ENCODE data around the gene PAIP2. TPM values are rescaled to one million over a fixed set of nuclear protein-coding genes. Genes with fewer than 3 reads are reported as not detected.
"Not testable (repeated sequence)": the region's sequence is repeated elsewhere in the genome, so short reads cannot be mapped to it uniquely, and the experiment has no call there.

Gene PAIP2
- total RNA-seq, 1 donor from 2014 or later: 94.8 TPM

DNA sequence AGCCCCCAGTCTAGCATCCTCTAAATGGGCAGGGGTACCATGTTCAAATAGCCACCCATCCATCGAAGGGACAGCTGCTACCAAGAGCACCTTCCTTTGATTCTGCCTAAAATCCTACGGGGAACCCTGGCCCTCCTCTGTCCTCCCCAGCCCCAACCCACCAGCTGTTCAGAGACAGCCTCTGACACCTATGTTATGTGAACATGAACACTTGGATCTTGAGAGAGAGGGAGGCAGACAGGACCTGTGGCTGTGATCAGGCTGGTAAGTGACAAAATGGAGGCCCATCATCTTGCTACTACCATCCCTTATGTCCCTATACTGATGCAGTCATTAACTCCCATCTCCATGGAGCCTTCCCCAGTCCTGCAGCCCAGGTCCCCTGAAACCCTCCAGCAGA lies 33.3 kb downstream of the PAIP2 start:
- intact Hi-C loops (cut with micrococcal nuclease): no loop called here

- intact Hi-C loops (cut with micrococcal nuclease): no loop called here
Measured at GRCh38 chr5:139376364-139376763, 34.7 kb downstream of the PAIP2 start.

DNA sequence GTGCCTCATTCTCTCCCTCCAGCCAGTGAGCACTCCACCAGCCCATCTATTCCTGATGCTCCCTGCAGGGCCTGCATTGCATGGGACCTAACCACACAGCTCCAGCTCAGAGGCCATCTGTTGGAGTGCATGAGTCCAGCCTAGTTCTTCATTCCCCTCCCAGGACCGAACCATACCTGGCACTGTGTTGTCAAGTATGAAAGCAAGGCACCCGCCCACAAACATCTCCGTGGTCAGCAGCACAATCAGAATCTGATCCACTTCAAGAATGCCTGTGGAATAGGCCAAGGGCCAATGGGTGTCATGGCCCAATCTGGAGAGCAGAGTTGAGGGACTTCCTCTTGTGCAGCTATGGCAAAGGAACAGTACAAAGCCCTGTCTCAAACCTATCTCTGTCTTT lies 35.6 kb downstream of the PAIP2 start:
- intact Hi-C loops (cut with micrococcal nuclease): no loop called here

- intact Hi-C loops (cut with micrococcal nuclease): no loop called here
Measured at GRCh38 chr5:139378101-139378825, 36.6 kb downstream of the PAIP2 start.

GRCh38 chr5:139378941-139379361 lies 37.3 kb downstream of the PAIP2 start:
- intact Hi-C loops (cut with micrococcal nuclease): no loop called here

GRCh38 chr5:139379626-139380449 lies 38.2 kb downstream of the PAIP2 start:
- intact Hi-C loops (cut with micrococcal nuclease): no loop called here

DNA sequence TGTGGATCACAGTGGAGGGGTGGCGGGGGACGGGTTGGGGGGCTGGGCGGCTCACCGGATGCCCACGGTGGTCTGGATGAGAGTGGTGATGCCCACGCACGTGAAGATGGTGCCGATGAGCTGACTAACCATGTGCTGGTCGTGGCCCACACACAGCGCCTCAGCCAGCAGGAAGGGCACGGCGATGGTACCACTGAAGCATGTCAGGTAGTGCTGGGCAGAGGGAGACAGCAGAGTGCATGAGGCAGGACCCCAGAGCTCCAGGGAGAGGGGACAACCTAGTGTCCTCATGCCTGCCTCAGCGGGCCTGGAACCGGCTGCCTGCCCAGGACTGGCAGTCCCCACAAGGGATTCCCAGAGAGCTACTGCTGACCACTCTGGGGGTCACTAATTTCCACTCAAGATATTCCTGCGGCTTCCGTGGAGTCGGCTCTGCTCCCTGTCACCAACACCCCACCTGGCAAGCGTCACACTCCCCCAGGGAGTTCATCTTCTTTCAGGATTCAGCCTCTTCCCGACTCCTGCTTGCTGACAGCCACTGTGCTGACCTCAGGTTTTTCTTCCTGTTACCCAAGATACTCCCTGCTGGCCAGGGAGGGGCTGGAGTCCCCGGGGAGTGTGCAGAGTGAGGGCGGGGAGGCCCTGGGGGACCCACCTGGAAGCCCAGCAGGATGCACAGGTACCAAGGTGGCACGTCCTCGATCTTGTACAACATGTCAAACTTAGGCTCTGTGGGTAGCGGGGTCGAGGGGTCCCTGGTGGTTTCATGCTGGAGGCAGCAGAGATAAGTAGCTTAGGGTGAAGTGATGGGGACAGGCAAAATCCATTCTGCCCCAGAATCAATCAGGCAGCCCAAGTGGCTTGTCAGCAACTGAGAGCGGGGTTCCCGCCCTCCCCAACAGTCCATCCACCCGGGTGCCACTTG lies 40.4 kb downstream of the PAIP2 start:
- intact Hi-C loops (cut with micrococcal nuclease): no loop called here

GRCh38 chr5:139382807-139383206 lies 41.2 kb downstream of the PAIP2 start:
- intact Hi-C loops (cut with micrococcal nuclease): no loop called here

- intact Hi-C loops (cut with micrococcal nuclease): no loop called here
Measured at GRCh38 chr5:139383275-139383992, 41.8 kb downstream of the PAIP2 start, which contains the start of gene SLC23A1. TSS of gene SLC23A1 (minus strand) at chr5:139383297. CDS start at chr5:139383253, 44 bp downstream.

GRCh38 chr5:139383993-139384590 lies 42.4 kb downstream of the PAIP2 start:
- intact Hi-C loops (cut with micrococcal nuclease): loop anchor here (2.0 kb wide), 1 partner anchor 89 kb away; no protein-coding TSS in a partner anchor

DNA sequence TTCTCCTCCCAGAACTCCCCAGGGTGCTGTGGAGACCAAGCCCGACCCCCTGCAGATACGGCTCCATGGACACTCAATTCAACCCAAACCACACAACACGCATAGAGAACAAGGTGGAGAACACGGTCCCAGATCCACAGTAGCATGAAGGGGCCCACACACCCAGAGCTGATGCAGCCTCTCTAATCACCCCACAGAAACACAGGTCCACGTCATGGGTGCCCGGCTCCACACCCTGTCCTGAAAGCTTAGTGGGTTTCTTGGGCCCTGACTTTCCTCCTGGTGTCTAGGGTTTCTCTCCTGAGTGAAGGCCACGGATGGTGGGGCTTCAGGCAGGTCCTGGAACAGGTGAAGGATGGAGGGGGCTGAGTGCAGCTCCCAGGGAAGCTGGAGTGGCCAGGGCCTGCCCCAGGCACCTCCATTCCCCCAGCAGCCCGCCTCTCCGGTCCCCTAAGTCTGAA lies 43.0 kb downstream of the PAIP2 start:
- intact Hi-C loops (cut with micrococcal nuclease): loop anchor here (1.0 to 2.0 kb wide), 2 partner anchors 42 to 90 kb away; no protein-coding TSS in a partner anchor

DNA sequence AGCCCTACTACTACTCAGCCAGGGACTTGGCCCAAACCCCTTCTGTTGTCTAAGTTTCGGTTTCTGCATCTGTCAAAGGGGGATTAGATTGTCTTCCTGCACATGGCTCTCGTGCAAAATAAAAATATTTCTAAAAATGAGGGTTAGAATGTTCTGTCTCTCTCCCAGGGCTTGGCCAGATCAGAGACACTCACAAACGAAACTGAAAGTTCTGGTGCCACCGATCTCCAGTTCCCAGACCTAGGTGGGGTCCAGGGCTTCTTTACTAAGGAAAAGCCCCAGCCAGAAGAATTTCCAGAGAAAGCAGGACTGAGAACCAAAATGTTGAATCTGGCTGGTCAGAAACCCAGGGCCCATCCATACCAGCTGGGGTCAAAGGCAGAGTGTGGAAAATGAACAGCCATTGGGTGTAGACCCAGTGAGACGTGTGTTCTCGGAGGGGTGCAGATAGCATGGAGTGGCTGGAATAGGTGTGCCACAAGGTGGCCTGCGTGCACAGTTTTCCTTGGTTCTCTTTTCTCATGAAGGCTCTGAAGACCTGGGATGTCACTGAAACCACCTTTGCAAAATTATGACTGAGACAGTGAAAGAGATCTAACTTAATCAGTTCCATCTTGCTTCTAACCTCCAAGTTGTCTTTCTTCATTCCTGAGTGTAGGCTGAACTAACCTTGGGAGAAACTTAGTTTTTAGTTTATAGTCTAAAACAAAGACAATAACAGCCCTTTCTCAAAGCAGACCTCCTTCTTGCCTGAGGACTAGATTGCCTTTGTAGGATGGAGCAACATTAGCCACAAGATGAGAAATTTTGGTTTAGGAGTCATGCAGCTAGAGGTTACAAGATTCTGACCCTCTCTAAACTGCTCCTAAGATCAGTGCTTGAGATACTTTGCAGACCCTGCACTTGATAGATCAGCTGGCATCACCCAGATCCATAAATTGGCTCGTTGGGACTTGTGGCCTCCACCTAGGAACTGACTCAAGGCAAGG lies 43.7 kb downstream of the PAIP2 start:
- intact Hi-C loops (cut with micrococcal nuclease): loop anchor here (1.0 to 2.0 kb wide), 2 partner anchors 43 to 91 kb away; no protein-coding TSS in a partner anchor

GRCh38 chr5:139386050-139386438 lies 44.4 kb downstream of the PAIP2 start:
- intact Hi-C loops (cut with micrococcal nuclease): no loop called here

GRCh38 chr5:139386956-139387355 lies 45.3 kb downstream of the PAIP2 start:
- intact Hi-C loops (cut with micrococcal nuclease): not testable (repeated sequence)

GRCh38 chr5:139387611-139388197 lies 46.0 kb downstream of the PAIP2 start:
- intact Hi-C loops (cut with micrococcal nuclease): no loop called here

DNA sequence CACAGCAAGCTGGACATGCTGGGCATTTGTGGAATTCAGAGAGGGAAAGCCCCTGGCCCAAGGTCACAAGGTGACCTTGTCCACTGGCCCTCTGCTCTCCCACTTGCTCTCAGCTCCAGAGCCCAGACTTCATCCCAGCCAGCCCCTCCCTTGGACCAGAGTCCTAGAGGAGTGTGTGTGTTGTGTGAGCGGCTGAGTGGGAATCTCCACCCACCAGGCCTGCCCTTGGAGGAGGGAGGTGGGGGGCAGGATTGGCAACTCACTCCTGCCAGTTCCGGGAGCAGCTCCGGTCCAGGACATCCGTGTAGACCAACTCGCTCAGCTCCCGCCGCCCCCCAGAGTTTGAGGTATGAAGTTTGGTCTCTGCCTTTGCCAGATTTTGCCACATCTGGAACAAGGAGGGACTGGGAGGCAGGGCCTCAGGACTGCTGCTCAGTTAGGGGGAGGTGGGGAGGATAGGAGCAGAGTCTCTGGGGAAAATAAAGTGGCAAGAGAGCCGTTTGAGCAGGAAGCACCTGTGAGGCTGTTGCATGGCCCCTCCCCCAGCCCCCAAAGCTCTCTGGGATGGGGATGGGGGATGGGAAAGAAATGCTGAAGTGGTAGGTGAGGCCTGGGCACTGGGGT lies 46.7 kb downstream of the PAIP2 start:
- intact Hi-C loops (cut with micrococcal nuclease): no loop called here

GRCh38 chr5:139389701-139390638 lies 48.3 kb downstream of the PAIP2 start, which contains the start of gene MZB1:
TSS of gene MZB1 (minus strand) at chr5:139389913. CDS start at chr5:139389856, 57 bp downstream.
- intact Hi-C loops (cut with micrococcal nuclease): loop anchor here (1.0 to 5.0 kb wide), 5 partner anchors 97 to 1638 kb away; partner anchors contain the start of genes EGR1, HNRNPA0 and MATR3

Measured in T-helper 1 cell treated with Interleukin-12 subunit alpha and Interleukin-12 subunit beta and Interleukin-4 antibody, amounts not matched to agents 30 ng/mL and 1 ng/mL, for 36 hours (primary cell).